ENCODE results near the gene SDHC. TPM values are rescaled to one million over a fixed set of nuclear protein-coding genes. Genes with fewer than 3 reads are reported as not detected.

Gene SDHC
- total and polyA plus RNA-seq, 4 donors: 44.3 to 247 (median 96.7) TPM

GRCh38 chr1:161290779-161291178 is 23.4 kb upstream of the SDHC start:
- no peak for DNase-seq (ENCODE audit: low spot score)
- Histone ChIP-seq H3K27me3 (ENCODE audit: control insufficient read depth in 4 of 4, insufficient read depth in 4 of 4, low read length in 3 of 4) (no peaks in the 10 kb centered on the region), H3K9ac (ENCODE audit: low read depth in 1 of 2, low read length in 2 of 2) (no peak overlapping the region), H3K27ac (ENCODE audit: low read depth in 1 of 2, low read length in 2 of 2) (no peak overlapping the region), H3K9me3 (ENCODE audit: control insufficient read depth in 4 of 4, low read length in 3 of 4) (no peaks in the 10 kb centered on the region), H3K36me3 (ENCODE audit: control insufficient read depth in 4 of 4, insufficient read depth in 3 of 4, low read depth in 1 of 4, low read length in 3 of 4) (no peaks in the 10 kb centered on the region), H3K4me1 (ENCODE audit: control insufficient read depth in 4 of 4, insufficient read depth in 4 of 4, low read length in 3 of 4) (peaks cover 0 to 2% (median 0%) of the 10 kb centered on the region in 4 donors), H3K4me3 (ENCODE audit: low read depth in 1 of 3, low read length in 3 of 3) (no peak overlapping the region)
- no peak for TF ChIP-seq SP1 (IDR thresholded peaks at IDR 0.05)
- TF ChIP-seq ZBTB33 (IDR thresholded peaks at IDR 0.05): no peak
- TF ChIP-seq GABPA (IDR thresholded peaks at IDR 0.05 in 1 of 2, conservative IDR thresholded peaks at IDR 0.05 in 1 of 2): no peak
- no peak for TF ChIP-seq HNF4G (IDR thresholded peaks at IDR 0.05)
- TF ChIP-seq CTCF (IDR thresholded peaks at IDR 0.05; ENCODE audit: low read depth, low read length, missing input control): no peak
- WGBS: 73% methylated on average over 1 of the region's 1 CpG

- no peak overlapping the region for H3K4me3 ChIP-seq (ENCODE audit: low read depth in 1 of 3, low read length in 3 of 3)
- H3K9ac ChIP-seq (ENCODE audit: low read depth in 1 of 2, low read length in 2 of 2): no peak overlapping the region
- peaks cover 0 to 2% (median 0%) of the 10 kb centered on the region in 4 donors for H3K36me3 ChIP-seq (ENCODE audit: control insufficient read depth in 4 of 4, insufficient read depth in 3 of 4, low read depth in 1 of 4, low read length in 3 of 4)
- no peak for DNase-seq (ENCODE audit: low spot score)
- no peak overlapping the region for H3K27ac ChIP-seq (ENCODE audit: low read depth in 1 of 2, low read length in 2 of 2)
- H3K4me1 ChIP-seq (ENCODE audit: control insufficient read depth in 4 of 4, insufficient read depth in 4 of 4, low read length in 3 of 4): no peaks in the 10 kb centered on the region
- H3K9me3 ChIP-seq (ENCODE audit: control insufficient read depth in 4 of 4, low read length in 3 of 4): no peaks in the 10 kb centered on the region
- H3K27me3 ChIP-seq (ENCODE audit: control insufficient read depth in 4 of 4, insufficient read depth in 4 of 4, low read length in 3 of 4): no peaks in the 10 kb centered on the region
- no peak for TF ChIP-seq FOXA1 (IDR thresholded peaks at IDR 0.05)
- no peak for TF ChIP-seq RXRA (IDR thresholded peaks at IDR 0.05)
- TF ChIP-seq ATF3 (IDR thresholded peaks at IDR 0.05): no peak
- TF ChIP-seq NR2F2 (IDR thresholded peaks at IDR 0.05): no peak
- TF ChIP-seq EGR1 (IDR thresholded peaks at IDR 0.05; ENCODE audit: low read depth in 2 of 2): no peak
- TF ChIP-seq MAX (IDR thresholded peaks at IDR 0.05): no peak
- no peak for TF ChIP-seq HNF4A (conservative IDR thresholded peaks at IDR 0.05)
- TF ChIP-seq RAD21 (IDR thresholded peaks at IDR 0.05): no peak
- TF ChIP-seq ZBTB33 (IDR thresholded peaks at IDR 0.05): no peak
- TF ChIP-seq GABPA (IDR thresholded peaks at IDR 0.05 in 1 of 2, conservative IDR thresholded peaks at IDR 0.05 in 1 of 2): no peak
Measured at GRCh38 chr1:161297415-161297814, 16.8 kb upstream of the SDHC start.

All from liver (tissue), 9 donors.